LNCaP clone FGC (cell line): ENCODE data around the gene PCSK9.

Source experiments
- DNase-seq: peaks from one replicate; pipeline ENCODE4 v3.0.0-alpha.2; 2011; ENCODE audit warnings: low read depth
- H3K4me3 ChIP-seq: 2 replicates; pipeline ENCODE4 v1.5.1; 2011; ENCODE audit warnings: mild to moderate bottlenecking, low read depth, low read length, control low read depth
- CTCF ChIP-seq: IDR thresholded peaks from 2 replicates; pipeline ENCODE4 v1.5.1; 2012; ENCODE audit warnings: mild to moderate bottlenecking; ENCODE audit not compliant: control insufficient read depth, insufficient read depth; ENCODE audit errors: extremely low read depth

Gene PCSK9

GRCh38 chr1:55078470-55078869 is 39.1 kb downstream of the PCSK9 start:
- DNase-seq = no peak
- H3K4me3 ChIP-seq = no peak overlapping the region
- TF ChIP-seq CTCF = no peak

- no peak for TF ChIP-seq CTCF
- DNase-seq = no peak
- no peak overlapping the region for H3K4me3 ChIP-seq
Observed at GRCh38 chr1:55079651-55080050, 40.3 kb downstream of the PCSK9 start.

GRCh38 chr1:55081188-55081904 is 42.0 kb downstream of the PCSK9 start:
- TF ChIP-seq CTCF = no peak
- no peak overlapping the region for H3K4me3 ChIP-seq
- DNase-seq = no peak

- H3K4me3 ChIP-seq = no peak overlapping the region
- DNase-seq = no peak
- no peak for TF ChIP-seq CTCF
Observed at GRCh38 chr1:55081905-55082296, 42.6 kb downstream of the PCSK9 start.

GRCh38 chr1:55084257-55084656 is 44.9 kb downstream of the PCSK9 start:
- no peak overlapping the region for H3K4me3 ChIP-seq
- DNase-seq = no peak
- no peak for TF ChIP-seq CTCF

- TF ChIP-seq CTCF = no peak
- no peak for DNase-seq
- no peak overlapping the region for H3K4me3 ChIP-seq
Observed at GRCh38 chr1:55087439-55087838, 48.1 kb downstream of the PCSK9 start.

- no peak for TF ChIP-seq CTCF
Observed at GRCh38 chr1:55088413-55088812, 49.1 kb downstream of the PCSK9 start.

More at GRCh38 chr1:55088413-55088812, 49.1 kb downstream of the PCSK9 start:
- no peak for DNase-seq
- no peak overlapping the region for H3K4me3 ChIP-seq
